Lower lobe of right lung (tissue), 2 donors: ENCODE results near the gene PAFAH1B1. TPM values are rescaled to one million over a fixed set of nuclear protein-coding genes. Genes with fewer than 3 reads are reported as not detected.
"Not testable (repeated sequence)": the region's sequence is repeated elsewhere in the genome, so short reads cannot be mapped to it uniquely, and the experiment has no call there.

Experiments used
- ATAC-seq, 2 donors: fragments of 200-7000 bp; cut with Tn5 transposase; one replicate each; pipeline ENCODE4 v1.9.1; 2020 to 2022; ENCODE audit warnings: mild to moderate bottlenecking in 2 of 2, moderate library complexity in 2 of 2
- DNase-seq: peaks from one replicate; pipeline ENCODE4 v3.0.0-alpha.2; 2020
- H3K27ac ChIP-seq: fragments of 200-600 bp; one replicate; pipeline ENCODE4 v1.8.0; 2022
- H3K27me3 ChIP-seq: fragments of 200-600 bp; one replicate; pipeline ENCODE4 v1.8.0; 2022; ENCODE audit warnings: low read depth
- H3K36me3 ChIP-seq: fragments of 200-600 bp; one replicate; pipeline ENCODE4 v1.8.0; 2022; ENCODE audit warnings: mild to moderate bottlenecking
- H3K4me1 ChIP-seq: fragments of 200-600 bp; one replicate; pipeline ENCODE4 v1.8.0; 2022
- H3K4me3 ChIP-seq: fragments of 200-600 bp; one replicate; pipeline ENCODE4 v1.8.0; 2022; ENCODE audit warnings: mild to moderate bottlenecking
- H3K9me3 ChIP-seq: fragments of 200-600 bp; one replicate; pipeline ENCODE4 v1.8.0; 2022
- intact Hi-C: fragments of 100-400 bp; cut with DNase I; formaldehyde crosslinking; loops from one replicate; pipeline ENCODE4 v1.11.0; 2022
- total RNA-seq: library from RNA; stranded (reverse); fragmentation: NEBNext Ultra II Directional; extraction: Animal tissue kit (Norgen Biotek cat#: 25700); gene quantifications from one replicate; pipeline ENCODE4 v1.2.1, GENCODE V29; 2021
- TF ChIP-seq, protein P1 (sequence below): fragments of 200-600 bp; IDR thresholded peaks from one replicate; pipeline ENCODE4 v1.8.0; 2022; ENCODE audit warnings: antibody characterized with exemption, mild to moderate bottlenecking
- donor health status: DM: no; HTN: yes; CAD: no; lungs with severe emphysema.

Gene PAFAH1B1
- total RNA-seq, 1 donor from 2014 or later = 129 TPM

DNA sequence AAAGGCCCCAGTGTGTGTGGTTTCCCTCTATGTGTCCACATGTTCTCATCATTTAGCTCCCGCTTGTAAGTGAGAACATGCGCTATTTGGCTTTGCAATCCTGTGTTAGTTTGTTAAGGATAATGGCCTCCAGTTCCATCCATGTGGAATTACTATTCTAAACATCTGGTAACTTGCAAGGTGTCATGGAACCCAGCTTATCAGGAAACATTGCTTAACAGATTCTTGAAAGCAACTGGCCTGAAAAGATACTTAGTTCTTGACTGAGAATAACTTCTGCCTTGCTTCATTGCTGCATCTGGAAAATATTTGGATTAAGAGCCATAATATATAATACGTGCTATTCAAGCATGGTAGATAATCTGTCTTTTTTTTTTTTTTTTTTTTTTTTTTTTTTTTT, 27.8 kb downstream of the PAFAH1B1 start:
- no peak overlapping the region for H3K27ac ChIP-seq
- intact Hi-C loops = no loop called here
- no peak overlapping the region for H3K4me3 ChIP-seq
- peaks cover 10% of the 10 kb centered on the region for H3K36me3 ChIP-seq
- H3K27me3 ChIP-seq = no peaks in the 10 kb centered on the region
- ATAC-seq = no peak
- peaks cover 61% of the 10 kb centered on the region for H3K4me1 ChIP-seq
- TF ChIP-seq, protein P1, sequence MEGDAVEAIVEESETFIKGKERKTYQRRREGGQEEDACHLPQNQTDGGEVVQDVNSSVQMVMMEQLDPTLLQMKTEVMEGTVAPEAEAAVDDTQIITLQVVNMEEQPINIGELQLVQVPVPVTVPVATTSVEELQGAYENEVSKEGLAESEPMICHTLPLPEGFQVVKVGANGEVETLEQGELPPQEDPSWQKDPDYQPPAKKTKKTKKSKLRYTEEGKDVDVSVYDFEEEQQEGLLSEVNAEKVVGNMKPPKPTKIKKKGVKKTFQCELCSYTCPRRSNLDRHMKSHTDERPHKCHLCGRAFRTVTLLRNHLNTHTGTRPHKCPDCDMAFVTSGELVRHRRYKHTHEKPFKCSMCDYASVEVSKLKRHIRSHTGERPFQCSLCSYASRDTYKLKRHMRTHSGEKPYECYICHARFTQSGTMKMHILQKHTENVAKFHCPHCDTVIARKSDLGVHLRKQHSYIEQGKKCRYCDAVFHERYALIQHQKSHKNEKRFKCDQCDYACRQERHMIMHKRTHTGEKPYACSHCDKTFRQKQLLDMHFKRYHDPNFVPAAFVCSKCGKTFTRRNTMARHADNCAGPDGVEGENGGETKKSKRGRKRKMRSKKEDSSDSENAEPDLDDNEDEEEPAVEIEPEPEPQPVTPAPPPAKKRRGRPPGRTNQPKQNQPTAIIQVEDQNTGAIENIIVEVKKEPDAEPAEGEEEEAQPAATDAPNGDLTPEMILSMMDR = no peak
- no peak for DNase-seq
- no peaks in the 10 kb centered on the region for H3K9me3 ChIP-seq

DNA sequence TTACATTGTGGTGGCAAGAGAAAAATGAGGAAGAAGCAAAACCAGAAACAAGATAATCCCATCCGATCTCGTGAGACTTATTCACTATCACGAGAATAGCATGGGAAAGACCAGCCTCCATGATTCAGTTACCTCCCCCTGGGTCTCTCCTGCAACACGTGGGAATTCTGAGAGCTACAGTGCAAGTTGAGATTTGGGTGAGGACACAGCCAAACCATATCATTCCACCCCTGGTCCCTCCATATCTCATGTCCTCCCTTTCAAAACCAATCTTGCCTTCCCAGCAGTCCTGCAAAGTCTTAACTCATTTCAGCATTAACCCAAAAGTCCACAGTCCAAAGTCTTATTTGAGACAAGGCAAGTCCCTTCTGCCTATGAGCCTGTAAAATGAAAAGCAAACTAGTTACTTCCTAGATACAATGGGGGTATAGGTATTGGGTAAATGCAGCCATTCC, 28.5 kb downstream of the PAFAH1B1 start:
- H3K4me3 ChIP-seq, intact Hi-C loops, H3K36me3 ChIP-seq, DNase-seq, H3K9me3 ChIP-seq, H3K27ac ChIP-seq, ATAC-seq, H3K27me3 ChIP-seq: not testable (repeated sequence)
- peaks cover 63% of the 10 kb centered on the region for H3K4me1 ChIP-seq

DNA sequence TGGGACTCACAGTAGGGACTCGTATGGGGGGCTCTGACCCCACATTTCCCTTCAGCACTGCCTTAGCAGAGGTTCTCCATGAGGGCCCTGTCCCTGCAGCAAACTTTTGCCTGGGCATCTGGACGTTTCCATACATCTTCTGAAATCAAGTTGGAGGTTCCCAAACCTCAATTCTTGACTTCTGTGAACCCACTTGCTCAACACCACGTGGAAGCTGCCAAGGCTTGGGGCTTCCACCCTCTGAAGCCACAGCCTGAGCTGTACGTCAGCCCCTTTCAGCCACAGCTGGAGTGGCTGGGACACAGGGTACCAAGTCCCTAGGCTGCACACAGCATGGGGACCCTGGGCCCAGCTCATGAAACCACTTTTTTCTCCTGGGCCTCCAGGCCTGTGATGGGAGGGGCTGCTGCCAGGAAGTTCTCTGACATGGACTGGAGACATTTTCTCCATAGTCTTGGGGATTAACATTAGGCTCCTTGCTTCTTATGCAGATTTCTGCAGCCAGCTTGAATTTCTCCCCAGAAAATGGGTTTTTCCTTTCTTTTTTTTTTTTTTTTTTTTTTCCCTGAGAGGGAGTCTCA, 29.4 kb downstream of the PAFAH1B1 start:
- intact Hi-C loops, H3K27me3 ChIP-seq, H3K27ac ChIP-seq, DNase-seq, H3K9me3 ChIP-seq, H3K4me3 ChIP-seq, H3K36me3 ChIP-seq: not testable (repeated sequence)
- peak in 1 of 2 donors; percentile 6 for ATAC-seq
- H3K4me1 ChIP-seq = peaks cover 63% of the 10 kb centered on the region

DNA sequence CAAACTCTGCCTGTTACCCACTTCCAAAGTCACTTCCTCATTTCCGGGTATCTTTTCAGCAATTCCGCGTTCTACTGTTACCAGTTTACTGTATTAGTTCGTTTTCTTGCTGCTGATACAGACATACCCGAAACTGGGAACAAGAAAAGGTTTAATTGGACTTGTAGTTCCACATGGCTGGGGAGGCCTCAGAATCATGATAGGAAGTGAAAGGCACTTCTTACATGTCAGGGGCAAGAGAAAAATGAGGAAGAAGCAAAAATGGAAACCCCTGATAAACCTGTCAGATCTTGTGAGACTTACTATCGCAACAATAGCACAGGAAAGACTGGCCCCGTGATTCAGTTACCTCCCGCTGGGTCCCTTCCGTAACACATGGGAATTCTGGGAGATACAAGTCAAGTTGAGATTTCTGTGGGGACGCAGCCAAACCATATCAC, 30.9 kb downstream of the PAFAH1B1 start:
- peak; percentile 34 to 43 for ATAC-seq
- DNase-seq = no peak

DNA sequence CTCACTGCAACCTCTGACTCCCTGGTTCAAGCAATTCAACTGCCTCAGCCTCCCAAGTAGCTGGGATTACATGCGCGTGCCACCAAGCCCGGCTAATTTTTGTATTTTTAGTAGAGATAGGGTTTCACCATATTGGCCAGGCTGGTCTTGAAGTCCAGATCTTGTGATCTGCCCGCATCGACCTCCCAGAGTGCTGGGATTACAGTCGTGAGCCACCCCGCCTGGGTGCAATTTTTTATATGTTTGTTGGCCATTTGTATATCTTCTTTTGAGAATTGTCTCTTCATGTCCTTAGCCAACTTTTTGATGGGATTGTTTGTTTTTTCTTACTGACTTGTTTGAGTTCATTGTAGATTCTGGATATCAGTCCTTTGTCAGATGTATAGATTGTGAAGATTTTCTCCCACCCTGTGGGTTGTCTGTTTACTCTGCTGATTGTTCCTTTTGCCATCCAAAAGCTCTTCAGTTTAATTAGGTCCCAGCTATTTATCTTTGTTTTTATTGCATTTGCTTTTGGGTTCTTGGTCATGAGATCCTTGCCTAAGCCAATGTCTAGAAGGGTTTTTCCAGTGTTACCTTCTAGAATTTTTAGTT, 33.3 kb downstream of the PAFAH1B1 start:
- H3K9me3 ChIP-seq, H3K27me3 ChIP-seq, intact Hi-C loops, H3K36me3 ChIP-seq, H3K4me3 ChIP-seq, DNase-seq, H3K27ac ChIP-seq, ATAC-seq: not testable (repeated sequence)
- H3K4me1 ChIP-seq = peaks cover 76% of the 10 kb centered on the region

More for the DNA sequence above, 30.9 kb downstream of the PAFAH1B1 start:
- TF ChIP-seq, protein P1 = no peak
- Histone ChIP-seq H3K27ac (no peak overlapping the region), H3K4me1 (peaks cover 68% of the 10 kb centered on the region), H3K27me3 (no peaks in the 10 kb centered on the region), H3K36me3 (peaks cover 5% of the 10 kb centered on the region), H3K9me3 (no peaks in the 10 kb centered on the region), H3K4me3 (no peak overlapping the region)
- intact Hi-C loops = no loop called here

DNA sequence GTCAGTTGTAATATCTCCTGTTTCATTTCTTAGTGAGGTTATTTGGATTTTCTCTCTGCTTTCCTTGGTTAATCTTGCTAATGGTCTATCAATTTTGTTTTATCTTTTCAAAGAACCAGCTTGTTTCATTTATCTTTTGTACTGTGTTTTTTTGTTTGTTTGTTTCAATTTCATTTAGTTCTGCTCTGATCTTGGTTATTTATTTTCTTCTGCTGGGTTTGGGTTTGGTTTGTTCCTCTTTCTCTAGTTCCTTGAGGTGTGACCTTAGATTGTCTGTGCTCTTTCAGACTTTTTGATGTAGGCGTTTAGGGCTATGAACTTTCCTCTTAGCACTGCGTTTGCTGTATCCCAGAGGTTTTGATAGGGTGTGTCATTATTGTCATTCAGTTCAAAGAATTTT, 35.5 kb downstream of the PAFAH1B1 start:
- H3K9me3 ChIP-seq, H3K36me3 ChIP-seq, intact Hi-C loops, H3K27me3 ChIP-seq, H3K27ac ChIP-seq, ATAC-seq, DNase-seq, H3K4me3 ChIP-seq: not testable (repeated sequence)
- peaks cover 76% of the 10 kb centered on the region for H3K4me1 ChIP-seq

DNA sequence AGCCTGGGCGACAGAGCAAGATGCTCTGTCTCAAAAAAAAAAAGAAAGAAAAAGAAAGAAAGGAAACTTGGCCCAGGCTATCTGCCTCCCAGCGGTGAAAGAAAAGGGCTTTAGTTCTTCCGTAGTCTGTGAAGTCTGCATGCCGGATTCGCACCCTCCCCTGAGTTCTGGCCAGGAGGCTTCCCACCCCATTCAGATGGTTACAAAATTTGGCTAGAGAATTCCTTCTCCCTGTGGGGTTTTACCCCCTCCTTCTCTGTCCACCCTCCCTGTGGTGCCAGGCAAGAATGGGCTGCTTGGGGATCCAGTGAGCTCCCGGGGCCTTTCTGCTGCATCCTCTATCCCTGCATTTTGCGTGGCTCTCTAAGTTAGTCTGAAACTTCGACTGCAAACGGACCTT, 37.8 kb downstream of the PAFAH1B1 start:
- ATAC-seq (no peak), DNase-seq (no peak)
- Histone ChIP-seq H3K9me3 (no peaks in the 10 kb centered on the region), H3K27ac (no peak overlapping the region), H3K36me3 (no peaks in the 10 kb centered on the region), H3K4me3 (no peak overlapping the region), H3K27me3 (no peaks in the 10 kb centered on the region), H3K4me1 (peaks cover 54% of the 10 kb centered on the region)
- intact Hi-C loops = no loop called here
- TF ChIP-seq, protein P1 = no peak
